Thoracic aorta (tissue), 2 donors: Measurements from ENCODE around the gene ATP9A. TPM values are rescaled to one million over a fixed set of nuclear protein-coding genes. Genes with fewer than 3 reads are reported as not detected.
A peak's percentile ranks its signal among the peaks of the same experiment; 100 is the strongest.
"Not testable (repeated sequence)": the region's sequence is repeated elsewhere in the genome, so short reads cannot be mapped to it uniquely, and the experiment has no call there.

Source experiments
- ATAC-seq: fragments of 150-250 bp; one replicate; pipeline ENCODE4 v1.8.0; 2017; ENCODE audit warnings: low read depth; ENCODE audit not compliant: insufficient number of reproducible peaks, low FRiP score
- DNase-seq: peaks from one replicate; pipeline ENCODE4 v3.0.0-alpha.2; 2020; ENCODE audit warnings: low spot score
- H3K27ac ChIP-seq, 2 donors: fragments of 200-600 bp; sonication (generic); 1 replicate in 1 of 2; 2 replicates in 1 of 2; pipeline ENCODE4 v1.5.1; 2016; ENCODE audit warnings: mild to moderate bottlenecking in 2 of 2, moderate library complexity in 2 of 2
- H3K27me3 ChIP-seq: fragments of 200-600 bp; sonication (generic); replicated peaks from 2 replicates; pipeline ENCODE4 v1.6.0; 2016; ENCODE audit warnings: mild to moderate bottlenecking; ENCODE audit not compliant: insufficient read depth
- H3K36me3 ChIP-seq: fragments of 200-600 bp; sonication (generic); one replicate; pipeline ENCODE4 v1.5.1; 2016
- H3K4me1 ChIP-seq, 2 donors: fragments of 200-600 bp; sonication (generic); 1 replicate in 1 of 2; 2 replicates in 1 of 2; pipeline versions ENCODE4 v1.5.1 to v1.6.0; 2016; ENCODE audit warnings: low read depth in 2 of 2, mild to moderate bottlenecking in 1 of 2; ENCODE audit not compliant: control insufficient read depth in 1 of 2
- H3K4me3 ChIP-seq: fragments of 200-600 bp; sonication (generic); 2 replicates; pipeline ENCODE4 v1.5.1; 2016; ENCODE audit warnings: mild to moderate bottlenecking
- H3K9me3 ChIP-seq: fragments of 200-600 bp; sonication (generic); 2 replicates; pipeline ENCODE4 v1.5.1; 2016
- total RNA-seq, 2 donors: library from RNA; depleted of rRNA; stranded (reverse); fragments of >200 nt; gene quantifications; one replicate each; pipeline versions ENCODE4 v1.1.0 to v1.2.3, GENCODE V29; 2016
- TF ChIP-seq, protein P1 (sequence below): fragments of 200-600 bp; sonication (generic); IDR thresholded peaks from one replicate; pipeline ENCODE4 v1.5.1; 2019; ENCODE audit warnings: antibody characterized with exemption

Gene ATP9A
- total RNA-seq, 2 donors from 2014 or later: 54.4 TPM

DNA sequence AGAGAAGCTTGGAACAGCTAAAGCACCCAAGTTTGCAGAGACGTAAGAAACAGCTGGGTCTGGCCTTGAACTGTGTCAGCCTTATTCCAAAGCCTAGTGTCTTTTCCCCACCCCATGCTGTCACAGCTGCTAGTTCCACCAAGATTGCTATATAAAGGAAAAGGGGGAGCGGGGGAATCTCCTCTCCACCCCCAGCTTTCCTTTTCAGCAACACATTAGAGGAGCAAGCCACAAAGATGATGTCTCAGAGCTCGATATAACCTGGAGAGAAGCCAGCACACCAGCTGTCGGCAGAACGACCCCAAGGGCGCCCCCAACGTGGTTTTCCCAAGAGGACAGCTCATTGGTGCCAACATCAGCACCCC lies 36.5 kb downstream of the ATP9A start:
- Histone ChIP-seq H3K4me1 (peaks cover 13 to 38% of the 10 kb centered on the region in 2 donors), H3K4me3 (peak overlapping the region; percentile 13), H3K36me3 (no peaks in the 10 kb centered on the region), H3K9me3 (no peaks in the 10 kb centered on the region), H3K27ac (peak overlapping the region; percentile 17 to 42), H3K27me3 (no peaks in the 10 kb centered on the region)
- TF ChIP-seq, protein P1, sequence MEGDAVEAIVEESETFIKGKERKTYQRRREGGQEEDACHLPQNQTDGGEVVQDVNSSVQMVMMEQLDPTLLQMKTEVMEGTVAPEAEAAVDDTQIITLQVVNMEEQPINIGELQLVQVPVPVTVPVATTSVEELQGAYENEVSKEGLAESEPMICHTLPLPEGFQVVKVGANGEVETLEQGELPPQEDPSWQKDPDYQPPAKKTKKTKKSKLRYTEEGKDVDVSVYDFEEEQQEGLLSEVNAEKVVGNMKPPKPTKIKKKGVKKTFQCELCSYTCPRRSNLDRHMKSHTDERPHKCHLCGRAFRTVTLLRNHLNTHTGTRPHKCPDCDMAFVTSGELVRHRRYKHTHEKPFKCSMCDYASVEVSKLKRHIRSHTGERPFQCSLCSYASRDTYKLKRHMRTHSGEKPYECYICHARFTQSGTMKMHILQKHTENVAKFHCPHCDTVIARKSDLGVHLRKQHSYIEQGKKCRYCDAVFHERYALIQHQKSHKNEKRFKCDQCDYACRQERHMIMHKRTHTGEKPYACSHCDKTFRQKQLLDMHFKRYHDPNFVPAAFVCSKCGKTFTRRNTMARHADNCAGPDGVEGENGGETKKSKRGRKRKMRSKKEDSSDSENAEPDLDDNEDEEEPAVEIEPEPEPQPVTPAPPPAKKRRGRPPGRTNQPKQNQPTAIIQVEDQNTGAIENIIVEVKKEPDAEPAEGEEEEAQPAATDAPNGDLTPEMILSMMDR: no peak
- no peak for DNase-seq
- no peak for ATAC-seq

DNA sequence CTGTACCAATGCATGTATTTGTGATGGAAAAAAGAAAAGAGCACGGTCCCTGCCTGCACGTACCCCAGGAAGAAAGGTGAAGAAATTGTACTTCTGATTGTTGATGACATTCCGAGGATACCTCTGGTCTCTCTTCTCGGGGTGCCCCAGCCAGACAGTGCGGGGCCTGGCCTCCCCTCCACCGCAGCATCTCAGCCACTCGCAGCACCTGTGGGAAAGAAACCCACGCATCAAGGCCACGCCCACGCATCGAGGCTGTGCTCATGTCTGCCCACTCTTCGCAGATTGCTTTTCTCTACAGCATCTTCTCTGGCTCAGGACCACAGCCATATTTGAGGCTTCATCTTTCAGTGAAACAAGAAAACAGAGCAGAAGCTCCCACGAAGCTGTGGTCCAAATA lies 38.4 kb downstream of the ATP9A start:
- Histone ChIP-seq H3K4me1 (peaks cover 6 to 23% of the 10 kb centered on the region in 2 donors), H3K27ac (no peak overlapping the region), H3K9me3 (no peaks in the 10 kb centered on the region), H3K4me3 (no peak overlapping the region), H3K36me3 (peaks cover 3% of the 10 kb centered on the region), H3K27me3 (no peaks in the 10 kb centered on the region)
- TF ChIP-seq, protein P1: no peak
- DNase-seq (no peak), ATAC-seq (no peak)

- TF ChIP-seq, protein P1: no peak
- H3K4me1 ChIP-seq: peaks cover 6 to 21% of the 10 kb centered on the region in 2 donors
- H3K4me3 ChIP-seq: no peak overlapping the region
- H3K9me3 ChIP-seq: no peaks in the 10 kb centered on the region
- H3K27ac ChIP-seq: no peak overlapping the region
- H3K36me3 ChIP-seq: peaks cover 9% of the 10 kb centered on the region
- no peak for ATAC-seq
- no peaks in the 10 kb centered on the region for H3K27me3 ChIP-seq
- DNase-seq: no peak
Observed at GRCh38 chr20:51728737-51729136, 39.5 kb downstream of the ATP9A start.

DNA sequence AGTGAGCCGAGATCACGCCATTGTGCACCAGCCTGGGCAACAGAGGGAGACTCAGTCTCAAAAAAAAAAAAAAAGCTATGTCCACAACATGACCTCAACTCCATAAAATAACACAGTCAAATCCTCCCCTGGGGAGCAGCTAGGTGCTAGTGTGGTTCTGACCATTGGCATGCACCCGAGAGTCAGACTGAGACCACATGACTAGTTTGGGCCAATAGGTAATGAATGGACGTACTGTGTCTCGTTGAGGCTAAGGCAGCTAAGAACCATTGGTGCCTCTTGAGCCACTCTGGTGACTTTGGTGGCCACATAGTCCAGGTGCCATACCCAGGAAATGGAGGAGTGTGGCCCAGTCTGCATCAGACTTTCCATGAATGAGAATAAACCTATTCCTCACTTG lies 40.3 kb downstream of the ATP9A start:
- H3K27ac ChIP-seq: no peak overlapping the region
- DNase-seq (no peak), ATAC-seq (no peak)
- no peaks in the 10 kb centered on the region for H3K27me3 ChIP-seq
- TF ChIP-seq, protein P1: no peak
- H3K36me3 ChIP-seq: peaks cover 9% of the 10 kb centered on the region
- H3K4me1 ChIP-seq: peaks cover 6 to 16% of the 10 kb centered on the region in 2 donors
- no peak overlapping the region for H3K4me3 ChIP-seq
- no peaks in the 10 kb centered on the region for H3K9me3 ChIP-seq

- H3K9me3 ChIP-seq: no peaks in the 10 kb centered on the region
- peaks cover 9% of the 10 kb centered on the region for H3K36me3 ChIP-seq
- ATAC-seq (no peak), DNase-seq (no peak)
- no peak overlapping the region for H3K27ac ChIP-seq
- H3K4me3 ChIP-seq: no peak overlapping the region
- TF ChIP-seq, protein P1: no peak
- no peaks in the 10 kb centered on the region for H3K27me3 ChIP-seq
- no peaks in the 10 kb centered on the region for H3K4me1 ChIP-seq
Observed at GRCh38 chr20:51725584-51726176, 42.5 kb downstream of the ATP9A start.

DNA sequence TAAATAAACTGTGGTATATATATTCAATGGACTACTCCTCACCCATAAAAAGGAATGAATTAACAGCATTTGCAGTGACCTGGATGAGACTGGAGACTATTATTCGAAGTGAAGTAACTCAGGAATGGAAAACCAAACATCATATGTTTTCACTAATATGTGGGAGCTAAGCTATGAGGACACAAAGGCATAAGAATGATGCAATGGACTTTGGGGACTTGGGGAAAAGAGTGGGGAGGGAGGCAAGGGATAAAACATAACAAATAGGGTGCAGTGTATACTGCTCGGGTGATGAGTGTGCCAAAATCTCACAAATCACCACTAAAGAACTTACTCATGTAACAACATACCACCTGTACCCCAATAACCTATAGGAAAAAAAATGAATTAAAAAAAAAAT lies 45.2 kb downstream of the ATP9A start:
- not testable (repeated sequence) for H3K4me1 ChIP-seq, H3K4me3 ChIP-seq, H3K27ac ChIP-seq, ATAC-seq, DNase-seq, H3K27me3 ChIP-seq, H3K9me3 ChIP-seq, H3K36me3 ChIP-seq

- not testable (repeated sequence) for H3K9me3 ChIP-seq, DNase-seq, ATAC-seq, H3K27me3 ChIP-seq, H3K36me3 ChIP-seq, H3K4me1 ChIP-seq, H3K4me3 ChIP-seq, H3K27ac ChIP-seq
Observed at GRCh38 chr20:51722246-51722645, 45.9 kb downstream of the ATP9A start.
